ENCODE results near the gene SP5. TPM values are rescaled to one million over a fixed set of nuclear protein-coding genes. Genes with fewer than 3 reads are reported as not detected.
"Not testable (repeated sequence)": the region's sequence is repeated elsewhere in the genome, so short reads cannot be mapped to it uniquely, and the experiment has no call there.

SP5 gene
- total RNA-seq, 1 experiment from 2014 or later = not detected

- no peak for DNase-seq (ENCODE audit: low read depth)
These were observed 4.5 kb upstream of the SP5 start for GRCh38 chr2:170710609-170710979.

DNA sequence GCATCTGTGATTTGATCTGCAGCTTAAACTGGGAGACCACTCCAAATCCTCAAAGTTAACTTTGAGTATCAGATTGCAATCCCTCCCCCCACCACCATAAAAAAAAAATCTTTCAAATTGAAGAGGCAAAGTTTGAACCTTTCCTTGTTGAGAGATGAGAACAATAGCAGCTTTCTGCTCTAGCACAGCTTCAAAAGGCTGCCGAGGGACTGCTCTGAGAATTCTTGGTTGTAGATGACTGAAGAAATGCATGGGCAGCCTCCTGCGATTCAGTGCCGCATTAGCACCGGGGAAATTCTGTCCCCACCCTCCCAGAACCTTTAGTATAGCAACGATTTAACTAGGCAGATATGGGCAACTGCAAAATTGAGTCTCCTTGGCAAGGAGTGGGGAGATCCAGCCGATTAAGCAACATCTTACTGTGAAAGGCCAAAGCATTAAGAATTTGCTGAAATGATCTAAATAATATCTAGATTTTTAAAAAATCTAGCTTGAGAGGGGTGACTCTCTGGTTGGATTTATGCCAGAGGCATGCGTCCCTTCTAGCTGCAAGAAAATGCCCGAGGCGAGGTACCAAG lies 3.9 kb upstream of the SP5 start:
- no peak for DNase-seq (ENCODE audit: low read depth)

GRCh38 chr2:170711774-170712652 lies 3.1 kb upstream of the SP5 start:
- no peak for DNase-seq (ENCODE audit: low read depth)

DNA sequence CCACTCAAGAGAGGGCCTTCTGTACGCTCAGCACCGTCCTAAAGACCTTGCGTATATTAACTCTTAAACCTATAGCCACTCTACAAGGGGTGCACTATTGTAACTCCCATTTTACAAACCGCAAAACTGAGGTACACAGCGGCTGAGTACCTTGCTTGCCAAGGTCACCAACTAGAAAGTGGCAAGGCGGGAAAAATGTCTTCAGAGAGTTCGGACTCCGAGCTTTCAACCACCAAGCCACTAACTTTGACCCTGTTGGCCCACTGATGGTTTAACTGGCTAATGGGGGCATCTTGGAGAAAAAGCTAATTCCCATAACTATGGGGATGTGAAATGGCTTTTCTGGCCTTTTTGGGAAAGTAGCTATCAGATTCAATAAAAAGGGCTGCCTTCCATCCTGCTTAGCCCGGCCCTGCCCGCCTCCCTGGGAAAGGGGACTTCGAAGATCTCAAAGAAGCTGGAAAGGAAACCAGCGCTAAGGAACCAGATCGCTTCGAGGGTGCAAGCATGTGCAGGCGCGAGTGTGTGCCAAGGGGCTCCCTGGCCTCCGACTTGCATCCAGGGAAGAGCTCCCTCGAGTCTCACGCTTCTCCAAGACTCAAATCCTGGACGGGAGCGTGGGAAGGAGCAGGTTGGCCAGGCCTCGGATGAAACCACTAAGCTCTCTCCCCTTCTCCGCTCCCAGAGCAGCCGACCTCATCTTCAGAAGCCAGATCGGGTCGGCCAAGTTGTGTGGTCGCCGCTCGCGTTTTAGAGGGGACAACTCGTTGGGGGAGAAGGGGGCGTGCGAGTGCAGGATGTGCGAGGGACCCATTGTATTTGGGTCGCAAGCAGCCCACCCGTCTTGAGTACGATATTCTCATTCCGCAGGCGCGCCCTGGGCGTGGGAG lies 2.2 kb upstream of the SP5 start:
- DNase-seq (ENCODE audit: low read depth) = no peak

DNA sequence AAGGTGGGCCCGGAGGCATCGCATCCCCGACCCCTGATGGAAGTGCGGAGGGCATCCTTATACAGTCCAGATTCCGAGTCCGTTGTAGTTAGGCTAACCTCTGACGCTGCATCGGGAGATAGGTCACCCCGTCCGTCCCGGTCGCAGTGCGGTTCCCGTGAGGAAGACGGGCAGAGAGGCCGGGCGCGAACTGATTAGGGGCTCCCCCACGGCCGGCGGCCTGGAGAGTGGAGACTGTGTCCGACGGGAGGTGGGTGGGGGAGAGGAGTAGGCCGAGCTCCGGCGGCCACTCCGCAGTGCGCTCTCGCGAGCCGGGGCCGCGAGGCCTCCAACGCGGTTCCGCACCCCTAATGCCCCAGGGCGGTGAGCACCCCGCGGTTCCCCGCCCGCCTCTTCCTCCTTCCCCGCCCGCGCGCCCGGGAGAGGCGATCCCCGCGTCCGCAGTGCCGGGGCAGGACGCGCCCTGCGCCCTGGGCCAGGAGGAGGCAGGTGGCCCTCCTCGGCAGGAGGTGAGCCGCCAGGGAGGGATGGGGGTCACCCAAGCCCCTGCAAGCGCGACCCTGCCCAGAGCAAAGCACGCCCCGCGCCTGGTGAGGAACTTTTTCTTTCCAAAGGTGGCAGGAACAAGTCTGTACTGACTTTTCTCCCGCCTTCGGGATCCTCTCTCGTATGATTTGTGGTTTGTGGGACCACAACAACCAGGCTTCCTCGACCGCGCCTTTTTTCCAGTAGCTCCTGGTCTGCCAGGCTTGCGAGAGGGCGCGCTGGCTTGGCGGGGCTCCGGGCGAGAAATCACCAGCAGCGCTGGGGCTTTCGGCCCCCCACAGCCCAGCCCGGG lies 1.4 kb upstream of the SP5 start:
- no peak for DNase-seq (ENCODE audit: low read depth)

DNA sequence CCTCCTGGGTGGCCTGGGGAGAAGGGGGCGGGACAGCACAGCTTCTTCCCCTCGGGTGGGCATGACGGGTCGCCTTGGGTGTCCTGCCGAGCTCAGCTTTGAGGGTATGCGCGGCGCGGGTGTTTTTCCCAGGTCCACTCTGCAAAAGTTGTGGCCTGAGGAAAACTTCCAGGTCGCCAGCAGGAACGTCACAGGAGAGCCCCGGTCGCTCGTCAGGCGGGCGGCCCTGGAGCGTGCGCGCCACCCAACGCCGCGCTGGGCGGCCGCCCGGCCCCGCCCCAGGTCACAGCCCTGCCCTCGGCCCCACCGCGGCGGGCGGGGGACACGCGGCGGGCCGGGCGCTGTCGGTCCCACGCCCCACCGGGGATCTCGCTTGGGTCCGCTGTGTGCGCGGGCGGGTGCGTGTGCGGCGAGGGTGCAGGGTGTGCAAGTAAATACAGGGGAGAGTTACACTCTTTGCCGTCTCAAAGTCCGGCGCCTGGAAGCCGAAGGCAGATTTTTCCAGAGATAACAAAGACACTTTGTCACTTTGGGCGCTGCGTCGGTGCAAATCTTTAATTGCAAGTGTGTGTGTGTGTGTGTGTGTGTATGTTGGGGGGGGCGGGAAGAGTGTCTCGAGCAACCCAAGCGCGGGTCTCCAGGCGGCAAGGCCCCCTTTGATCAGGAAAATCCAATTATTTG lies 616 bp upstream of the SP5 start:
- no peak for DNase-seq (ENCODE audit: low read depth)

GRCh38 chr2:170715932-170716777 lies 1.0 kb downstream of the SP5 start:
- DNase-seq (ENCODE audit: low read depth) = no peak

- DNase-seq (ENCODE audit: low read depth) = no peak
These were observed 1.9 kb downstream of the SP5 start for GRCh38 chr2:170716851-170717598.

GRCh38 chr2:170717599-170717963 lies 2.4 kb downstream of the SP5 start:
- DNase-seq (ENCODE audit: low read depth) = no peak

DNA sequence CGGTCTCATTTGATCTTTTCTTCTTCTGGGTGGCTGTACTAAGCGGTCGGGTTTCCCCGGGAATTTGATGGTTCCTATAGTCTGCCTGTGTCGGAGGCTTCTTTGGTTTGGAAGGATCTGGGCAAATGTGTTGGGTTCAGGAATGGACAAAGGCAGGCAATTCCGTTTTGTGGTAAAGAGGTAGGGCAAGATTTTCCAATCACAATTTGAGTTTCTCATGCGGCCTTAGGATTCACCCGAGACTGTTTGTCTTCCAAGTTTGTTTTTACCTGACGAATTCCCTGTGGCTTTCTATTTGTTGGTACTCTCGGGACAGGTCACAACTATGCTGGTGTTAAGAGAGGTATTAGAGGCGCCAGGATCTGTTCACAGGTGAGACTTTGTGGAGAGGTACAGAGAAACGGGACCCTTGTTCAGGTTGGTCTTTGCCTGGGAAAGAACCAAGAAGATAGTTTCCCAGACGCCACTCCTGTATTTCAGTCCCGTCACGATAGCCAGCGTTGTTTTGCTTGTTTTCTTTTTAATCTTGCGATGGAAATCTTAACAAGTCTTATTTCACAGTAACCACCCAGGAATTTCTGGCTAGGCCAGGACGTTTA lies 3.0 kb downstream of the SP5 start:
- DNase-seq (ENCODE audit: low read depth) = no peak

DNA sequence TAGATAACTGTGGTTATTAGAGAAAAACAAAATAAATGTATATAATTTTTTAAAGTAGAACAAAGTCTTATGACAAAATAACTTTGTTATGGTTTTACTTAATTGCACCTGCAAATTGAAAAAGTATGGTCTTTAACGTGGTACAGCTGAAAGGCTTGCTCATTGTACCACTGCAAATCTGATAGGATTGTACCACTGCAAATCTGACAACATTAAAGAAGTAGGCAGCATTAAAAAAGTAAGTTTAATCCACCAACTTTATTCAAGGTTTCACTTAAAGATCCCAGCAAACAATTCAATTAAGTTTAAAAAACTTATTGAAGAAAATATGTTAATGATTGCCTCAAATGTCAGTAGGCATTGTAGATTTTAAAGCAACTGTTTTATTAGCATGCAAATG lies 4.7 kb downstream of the SP5 start:
- DNase-seq (ENCODE audit: low read depth) = no peak

DNA sequence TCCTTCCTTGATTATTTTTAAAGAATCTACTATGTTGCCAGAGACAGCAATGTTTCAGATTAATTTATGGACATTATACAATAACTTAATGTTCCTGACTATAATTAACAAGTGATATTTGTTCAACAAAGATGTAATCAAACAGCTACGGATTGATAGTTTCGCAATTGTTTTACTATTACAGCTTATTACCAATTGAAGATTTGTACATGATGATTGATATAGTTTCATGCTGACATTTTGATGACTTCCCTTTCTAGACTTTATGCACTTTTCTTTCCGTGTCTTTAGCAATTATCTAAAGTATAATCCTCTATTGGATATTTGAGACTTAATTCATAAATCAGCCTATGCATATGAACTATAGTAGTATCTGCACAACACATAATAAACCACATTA lies 6.5 kb downstream of the SP5 start:
- no peak for DNase-seq (ENCODE audit: low read depth)

DNA sequence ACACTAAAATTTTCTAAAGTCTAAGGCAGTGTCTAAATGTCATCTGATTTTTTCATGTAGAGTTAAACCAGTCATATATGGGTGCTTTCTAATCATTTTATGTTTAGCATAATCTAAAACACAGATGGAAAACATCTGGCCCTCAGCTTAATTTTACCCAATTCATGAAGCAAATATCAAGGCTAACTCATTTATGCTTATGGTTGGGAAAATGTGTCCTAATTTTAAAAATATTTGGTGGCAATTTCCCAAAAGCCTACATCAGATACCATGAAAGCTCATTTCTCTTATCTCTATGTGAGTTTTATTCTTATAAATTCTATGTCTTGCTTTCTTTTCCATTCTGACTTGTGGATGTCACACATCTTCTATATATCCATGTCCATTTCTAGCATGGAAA lies 7.2 kb downstream of the SP5 start:
- DNase-seq (ENCODE audit: low read depth) = no peak

DNA sequence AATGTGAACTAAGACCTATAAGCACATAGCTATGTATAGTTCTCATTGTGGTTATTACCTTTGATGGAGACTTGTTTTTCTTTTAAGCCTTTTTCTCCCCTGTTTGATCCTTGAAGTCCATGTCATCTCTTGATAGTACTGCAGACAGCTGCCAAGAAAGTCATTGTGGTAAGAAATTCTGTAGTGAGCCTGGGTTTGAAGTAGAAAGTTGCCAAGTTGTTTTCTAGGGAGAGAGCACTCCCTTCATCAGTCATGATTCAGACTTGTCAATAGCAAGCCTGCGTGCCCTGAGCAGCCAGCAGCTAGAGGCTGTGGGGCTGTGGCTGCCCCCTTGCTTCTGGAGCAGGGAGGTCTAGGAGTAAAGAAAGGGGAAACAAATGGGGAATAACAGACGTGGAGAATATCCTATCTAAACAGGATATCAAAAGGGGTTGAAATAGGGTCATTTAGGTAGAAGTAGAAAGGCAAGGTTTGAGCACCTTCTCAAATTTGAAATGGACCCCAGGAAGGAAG lies 8.4 kb downstream of the SP5 start:
- no peak for DNase-seq (ENCODE audit: low read depth)

DNA sequence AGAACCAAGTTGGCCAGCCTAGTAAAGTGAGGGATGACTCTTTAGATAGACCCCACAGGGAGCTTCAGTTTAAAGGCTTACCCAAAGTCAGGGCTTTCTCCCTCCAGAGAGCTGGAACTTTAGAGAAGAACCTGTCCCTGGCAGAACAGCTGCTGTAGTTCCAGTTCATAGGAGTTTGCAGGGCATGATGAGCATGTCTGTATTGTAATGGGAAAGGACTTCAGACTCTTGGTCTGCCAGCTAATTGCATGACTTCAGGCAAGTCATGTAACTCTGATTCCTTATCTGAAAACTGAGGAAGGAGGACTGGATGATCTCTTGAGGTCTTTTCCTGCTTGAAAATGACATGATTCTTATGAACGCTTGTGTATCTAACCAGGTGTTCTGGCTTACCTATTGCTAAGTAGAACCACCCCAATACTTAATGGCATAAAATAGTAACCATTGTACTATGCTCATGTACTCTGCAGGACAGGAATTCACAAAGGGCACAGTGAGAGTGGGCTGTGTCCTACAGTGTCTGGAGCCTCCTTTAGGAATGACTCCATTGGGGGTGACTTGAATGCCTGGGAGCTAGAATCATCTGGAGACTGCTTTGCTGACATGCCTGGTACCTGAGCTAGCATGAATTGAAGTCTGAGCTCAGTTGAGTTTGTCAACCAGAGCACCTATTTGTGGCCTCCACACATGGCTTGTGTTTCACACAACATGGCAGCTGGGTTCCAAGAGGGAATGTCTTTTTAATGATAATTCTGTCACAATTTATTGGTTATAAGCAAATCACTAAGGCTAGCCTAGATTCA lies 18.9 kb downstream of the SP5 start:
- DNase-seq (ENCODE audit: low read depth) = no peak

GRCh38 chr2:170734601-170735000 lies 19.5 kb downstream of the SP5 start:
- DNase-seq (ENCODE audit: low read depth) = not testable (repeated sequence)

GRCh38 chr2:170736628-170737027 lies 21.5 kb downstream of the SP5 start:
- DNase-seq (ENCODE audit: low read depth) = no peak

DNA sequence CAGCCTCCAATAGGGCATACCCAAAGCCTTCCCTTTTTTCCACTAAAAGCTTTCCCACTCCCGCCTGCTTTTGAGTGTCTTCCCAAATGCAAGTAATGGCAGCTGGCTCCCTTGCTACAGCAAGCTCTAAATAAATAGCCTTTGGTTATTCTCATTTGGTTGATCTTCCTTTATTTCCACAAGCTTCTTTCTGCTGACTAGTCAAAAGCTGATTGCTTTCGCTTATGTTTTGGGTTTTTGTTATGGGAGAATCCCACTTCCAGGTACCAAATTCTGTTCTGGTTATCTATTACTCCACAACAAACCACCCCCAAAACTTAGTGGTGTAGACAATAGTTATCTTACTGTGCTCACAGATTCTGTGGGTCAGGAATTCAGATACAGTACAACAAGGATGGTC lies 22.3 kb downstream of the SP5 start:
- DNase-seq (ENCODE audit: low read depth) = no peak

Data from HT1080 (cell line).